AG04450 (cell line): Measurements from ENCODE around the gene C22orf23. TPM values are rescaled to one million over a fixed set of nuclear protein-coding genes. Genes with fewer than 3 reads are reported as not detected.

ENCODE experiments used
- CTCF ChIA-PET: fragments of 300-600, 350-600 bp; formaldehyde crosslinking; extraction: SDS; loops from one replicate; lab custom pipeline; 2022; ENCODE audit warnings: antibody characterized with exemption, inconsistent platforms; lab: Charles Lee
- POLR2A ChIA-PET: fragments of 350-600 bp; formaldehyde crosslinking; extraction: SDS; loops from one replicate; lab custom pipeline; 2021; ENCODE audit warnings: antibody characterized with exemption, inconsistent platforms; lab: Yijun Ruan, JAX
- DNase-seq: peaks from one replicate; pipeline ENCODE4 v3.0.0-alpha.2; 2011; ENCODE audit warnings: low read depth, low spot score
- H3K27ac ChIP-seq: one replicate; pipeline ENCODE4 v1.5.1; 2012; ENCODE audit warnings: low read depth, low read length, control low read depth
- H3K27me3 ChIP-seq: one replicate; pipeline ENCODE4 v1.6.0; 2012; ENCODE audit warnings: low read length; ENCODE audit not compliant: control insufficient read depth, insufficient read depth
- H3K4me3 ChIP-seq: 2 replicates; pipeline ENCODE4 v1.5.1; 2011; ENCODE audit warnings: mild to moderate bottlenecking, low read depth, low read length, control low read depth
- H3K9me3 ChIP-seq: 2 replicates; pipeline ENCODE4 v1.5.1; 2012; ENCODE audit warnings: low read length; ENCODE audit not compliant: control insufficient read depth, insufficient read depth
- polyA plus RNA-seq: library from polyadenylated mRNA; depleted of rRNA; stranded (reverse); fragments of >200 nt; gene quantifications from 2 replicates; pipeline ENCODE4 v1.2.3, GENCODE V29; 2011; rRNA removed
- TF ChIP-seq, protein P1 (sequence below): IDR thresholded peaks from 2 replicates; pipeline ENCODE4 v1.5.1; 2011; ENCODE audit warnings: low read depth, low read length, control low read depth, inconsistent platforms

The C22orf23 gene
- polyA plus RNA-seq, 1 experiment: 0.55 TPM

DNA sequence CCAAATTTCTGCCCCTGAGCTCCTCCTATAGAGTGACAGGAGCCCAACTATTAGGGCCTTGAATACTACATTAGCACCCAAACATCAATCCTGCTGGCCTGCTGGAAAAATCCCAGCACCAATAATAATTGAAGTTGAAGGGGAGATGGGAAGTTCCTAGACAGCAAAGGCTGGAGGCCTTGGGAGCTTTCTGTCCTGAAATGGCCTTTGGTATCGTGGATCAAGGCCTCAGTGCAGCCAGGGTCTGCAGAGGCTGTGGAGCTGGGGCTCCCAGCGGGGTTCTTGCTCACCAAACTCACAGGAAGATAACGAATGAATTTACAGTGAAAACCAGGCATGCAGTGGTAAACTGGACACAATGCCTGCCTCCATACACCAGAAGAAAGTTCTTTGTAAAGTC is 56.5 kb downstream of the C22orf23 start:
- TF ChIP-seq, protein P1, sequence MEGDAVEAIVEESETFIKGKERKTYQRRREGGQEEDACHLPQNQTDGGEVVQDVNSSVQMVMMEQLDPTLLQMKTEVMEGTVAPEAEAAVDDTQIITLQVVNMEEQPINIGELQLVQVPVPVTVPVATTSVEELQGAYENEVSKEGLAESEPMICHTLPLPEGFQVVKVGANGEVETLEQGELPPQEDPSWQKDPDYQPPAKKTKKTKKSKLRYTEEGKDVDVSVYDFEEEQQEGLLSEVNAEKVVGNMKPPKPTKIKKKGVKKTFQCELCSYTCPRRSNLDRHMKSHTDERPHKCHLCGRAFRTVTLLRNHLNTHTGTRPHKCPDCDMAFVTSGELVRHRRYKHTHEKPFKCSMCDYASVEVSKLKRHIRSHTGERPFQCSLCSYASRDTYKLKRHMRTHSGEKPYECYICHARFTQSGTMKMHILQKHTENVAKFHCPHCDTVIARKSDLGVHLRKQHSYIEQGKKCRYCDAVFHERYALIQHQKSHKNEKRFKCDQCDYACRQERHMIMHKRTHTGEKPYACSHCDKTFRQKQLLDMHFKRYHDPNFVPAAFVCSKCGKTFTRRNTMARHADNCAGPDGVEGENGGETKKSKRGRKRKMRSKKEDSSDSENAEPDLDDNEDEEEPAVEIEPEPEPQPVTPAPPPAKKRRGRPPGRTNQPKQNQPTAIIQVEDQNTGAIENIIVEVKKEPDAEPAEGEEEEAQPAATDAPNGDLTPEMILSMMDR: no peak
- ChIA-PET CTCF (interaction anchor here (0.8 to 3.6 kb wide), 4 partner anchors 9 to 37 kb away, joined by 3 to 31 read pairs (median 14); no protein-coding TSS in a partner anchor), POLR2A (interaction anchor here (0.6 to 2.0 kb wide), 3 partner anchors 9 to 53 kb away, joined by 3 to 11 read pairs (median 5); partner anchors contain the start of gene MICALL1)
- no peaks in the 10 kb centered on the region for H3K27me3 ChIP-seq
- H3K9me3 ChIP-seq: no peaks in the 10 kb centered on the region
- no peak for DNase-seq
- no peak overlapping the region for H3K27ac ChIP-seq
- no peak overlapping the region for H3K4me3 ChIP-seq

DNA sequence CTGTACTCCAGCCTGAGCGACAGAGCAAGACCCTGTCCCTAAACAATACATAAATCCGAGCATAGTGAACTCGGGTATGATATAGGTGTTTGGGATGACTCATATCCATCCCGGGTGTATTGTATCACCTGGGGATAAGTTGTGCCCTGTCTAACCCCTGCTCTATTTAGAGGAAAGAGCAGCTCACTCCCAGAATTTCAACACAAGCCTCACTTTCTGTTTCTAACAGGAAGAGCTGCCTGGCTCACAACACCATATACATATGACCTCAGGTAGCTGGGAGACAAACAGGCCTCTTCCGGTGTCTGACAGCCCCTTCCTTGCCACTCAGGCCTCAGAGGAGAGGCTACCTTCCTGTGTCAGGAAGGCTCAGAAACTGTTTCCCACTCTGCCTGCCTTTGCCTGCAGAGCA is 57.2 kb downstream of the C22orf23 start:
- H3K27me3 ChIP-seq: no peaks in the 10 kb centered on the region

DNA sequence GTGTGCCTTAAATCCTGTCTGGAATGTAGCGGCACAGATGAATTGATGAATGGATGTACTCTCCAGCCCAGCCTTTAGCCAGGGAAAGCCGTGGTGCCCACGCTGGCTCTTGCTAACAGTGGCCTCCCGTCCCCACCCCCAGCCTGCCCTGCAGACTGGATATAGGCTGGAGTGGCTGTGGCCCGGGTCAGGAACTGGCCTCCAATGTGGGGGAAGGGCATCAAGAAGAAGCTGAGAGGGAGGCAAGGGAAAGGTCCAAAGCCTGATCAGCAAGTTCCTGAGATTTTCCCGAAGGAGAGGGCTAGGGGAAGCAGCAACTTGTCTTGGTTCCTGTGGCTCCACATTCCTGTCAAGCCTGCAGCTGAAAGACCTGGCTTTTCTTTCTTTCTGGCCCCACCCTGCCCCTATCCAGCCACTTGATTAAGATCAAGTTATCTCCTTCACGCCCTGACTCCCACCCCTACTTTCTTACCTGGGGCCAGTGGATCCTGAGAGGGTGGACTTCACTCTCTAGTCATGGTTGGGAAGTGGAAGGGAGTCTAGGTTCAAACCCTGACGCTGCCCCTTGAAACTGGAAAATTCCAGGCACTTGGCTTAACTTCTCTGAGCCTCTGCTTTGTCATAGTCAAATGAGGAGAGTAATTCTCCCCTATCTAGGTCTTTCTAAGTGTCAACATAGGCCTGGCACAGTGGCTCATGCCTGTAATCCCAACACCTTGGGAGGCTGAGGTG is 58.3 kb downstream of the C22orf23 start:
- TF ChIP-seq, protein P1: no peak
- H3K27me3 ChIP-seq: no peaks in the 10 kb centered on the region
- no peak overlapping the region for H3K4me3 ChIP-seq
- H3K27ac ChIP-seq: peak overlapping the region; percentile 31
- CTCF ChIA-PET: interaction anchor here (0.6 kb wide), 1 partner anchor 39 kb away, joined by 3 read pairs; no protein-coding TSS in a partner anchor
- POLR2A ChIA-PET: interaction anchor here (0.5 to 0.6 kb wide), 2 partner anchors 17 to 78 kb away, joined by 3 read pairs; no protein-coding TSS in a partner anchor
- H3K9me3 ChIP-seq: no peaks in the 10 kb centered on the region
- DNase-seq: no peak

More for the DNA sequence above, 57.2 kb downstream of the C22orf23 start:
- ChIA-PET POLR2A (interaction anchor here (2.0 kb wide), 1 partner anchor 9 kb away, joined by 11 read pairs; the partner anchor contains the start of gene MICALL1), CTCF (interaction anchor here (2.8 to 3.6 kb wide), 2 partner anchors 8 to 33 kb away, joined by 20 to 31 read pairs; no protein-coding TSS in a partner anchor)
- TF ChIP-seq, protein P1: no peak
- no peaks in the 10 kb centered on the region for H3K9me3 ChIP-seq
- no peak for DNase-seq
- H3K27ac ChIP-seq: no peak overlapping the region
- no peak overlapping the region for H3K4me3 ChIP-seq

DNA sequence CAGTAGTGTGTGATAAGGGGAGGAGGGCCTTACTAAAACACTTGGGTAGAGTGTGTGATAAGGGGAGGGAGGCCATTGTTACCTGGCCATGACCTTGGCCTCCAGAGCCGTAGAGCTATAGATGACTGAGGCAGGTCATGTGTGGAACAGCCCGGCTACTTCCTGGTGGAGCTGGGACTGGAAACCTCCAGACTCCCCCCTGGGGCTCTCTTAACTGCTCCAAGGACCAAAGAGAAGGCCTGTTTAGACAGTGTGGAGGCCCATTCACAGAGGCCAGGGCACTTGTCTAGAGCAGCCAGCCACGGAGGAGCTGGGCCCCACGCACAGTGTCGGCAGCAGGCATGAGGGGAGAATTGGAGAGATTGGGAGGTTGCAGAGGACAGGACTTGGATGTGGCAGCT is 59.8 kb downstream of the C22orf23 start:
- ChIA-PET CTCF (interaction anchor here (1.3 kb wide), 1 partner anchor 30 kb away, joined by 3 read pairs; no protein-coding TSS in a partner anchor), POLR2A (interaction anchor here (1.6 kb wide), 1 partner anchor 11 kb away, joined by 4 read pairs; no protein-coding TSS in a partner anchor)
- TF ChIP-seq, protein P1: no peak
- no peaks in the 10 kb centered on the region for H3K9me3 ChIP-seq
- no peaks in the 10 kb centered on the region for H3K27me3 ChIP-seq
- DNase-seq: no peak
- H3K27ac ChIP-seq: no peak overlapping the region
- H3K4me3 ChIP-seq: no peak overlapping the region

Other genes starting within 250 kb of the C22orf23 start
- 8.9 and 13.2 TPM in 2 replicates for gene GCAT, start 145.7 kb downstream of the C22orf23 start, polyA plus RNA-seq
- not detected in 2 replicates for gene GALR3, start 130.2 kb downstream of the C22orf23 start, polyA plus RNA-seq
- 11.2 and 13.8 TPM in 2 replicates for gene ANKRD54, start 109.3 kb downstream of the C22orf23 start, polyA plus RNA-seq
- gene EIF3L, start 104.2 kb downstream of the C22orf23 start, polyA plus RNA-seq: 833 and 867 TPM in 2 replicates
- gene MICALL1, start 47.3 kb downstream of the C22orf23 start, polyA plus RNA-seq: 12.1 and 12.9 TPM in 2 replicates
- 87.4 and 89.8 TPM in 2 replicates for gene POLR2F, start 98 bp upstream of the C22orf23 start, polyA plus RNA-seq
- gene SOX10, start 31.0 kb upstream of the C22orf23 start, polyA plus RNA-seq: not detected in 2 replicates
- gene PICK1, start 103.8 kb upstream of the C22orf23 start, polyA plus RNA-seq: 10.5 and 11.5 TPM in 2 replicates
- 0.11 TPM in 1 of 2 replicates, not detected in the other for gene SLC16A8, start 130.6 kb upstream of the C22orf23 start, polyA plus RNA-seq
- gene BAIAP2L2, start 157.1 kb upstream of the C22orf23 start, polyA plus RNA-seq: 0.04 and 0.09 TPM in 2 replicates
- 5.0 and 7.8 TPM in 2 replicates for gene PLA2G6, start 228.2 kb upstream of the C22orf23 start, polyA plus RNA-seq
- 8.3 and 12.2 TPM in 2 replicates for gene MAFF, start 248.4 kb upstream of the C22orf23 start, polyA plus RNA-seq